Panc1 (cell line): Measurements from ENCODE around the gene CEACAM21. TPM values are rescaled to one million over a fixed set of nuclear protein-coding genes. Genes with fewer than 3 reads are reported as not detected.

Experiments used
- ATAC-seq: fragments of 200-7000 bp; cut with Tn5 transposase; 2 replicates; pipeline ENCODE4 v1.9.1; 2020; ENCODE audit warnings: mild to moderate bottlenecking, moderate library complexity
- BruUV-seq: library from RNA; stranded (reverse); fragments of 400-500 nt; replicated peaks from 2 replicates; lab custom pipeline; 2021; lab: Mats Ljungman, UMichigan
- CTCF ChIA-PET: fragments of 300-600 bp; sonication (Branson Sonifier 250); formaldehyde crosslinking; loops from one replicate; lab custom pipeline; 2022; ENCODE audit warnings: antibody characterized with exemption; lab: Charles Lee
- POLR2A ChIA-PET: fragments of 300-600 bp; sonication (Branson Sonifier 250); formaldehyde crosslinking; loops from one replicate; lab custom pipeline; 2022; ENCODE audit warnings: antibody characterized with exemption; lab: Charles Lee
- DNase-seq: peaks from one replicate; pipeline ENCODE4 v3.0.0-alpha.2; 2010; ENCODE audit warnings: low read depth, low spot score
- H3K27ac ChIP-seq: 2 replicates; pipeline ENCODE4 v1.5.1; 2011; ENCODE audit warnings: mild to moderate bottlenecking, low read length, inconsistent platforms
- H3K27me3 ChIP-seq: fragments of 200-500 bp; sonication (Bioruptor generic); 2 replicates; pipeline ENCODE4 v1.6.0; 2014; ENCODE audit warnings: low read length, inconsistent platforms; ENCODE audit not compliant: control insufficient read depth, insufficient read depth
- H3K36me3 ChIP-seq: fragments of 200-500 bp; sonication (Bioruptor generic); 2 replicates; pipeline ENCODE4 v1.5.1; 2014; ENCODE audit warnings: inconsistent platforms, mild to moderate bottlenecking, low read length, moderate library complexity; ENCODE audit not compliant: control insufficient read depth, insufficient read depth
- H3K4me1 ChIP-seq: 2 replicates; pipeline ENCODE4 v1.5.1; 2011; ENCODE audit warnings: inconsistent platforms, mild to moderate bottlenecking, low read length, moderate library complexity; ENCODE audit not compliant: control insufficient read depth, insufficient read depth
- H3K4me3 ChIP-seq, 2 experiments: 2 replicates each; pipeline ENCODE4 v1.5.1; 2011 to 2012; ENCODE audit warnings: low read depth in 2 of 2, low read length in 2 of 2, mild to moderate bottlenecking in 2 of 2, inconsistent platforms in 1 of 2, moderate library complexity in 1 of 2
- H3K9me3 ChIP-seq: fragments of 200-500 bp; sonication (Bioruptor generic); 2 replicates; pipeline ENCODE4 v1.5.1; 2014; ENCODE audit warnings: low read depth, mild to moderate bottlenecking, inconsistent platforms, low read length, moderate library complexity; ENCODE audit not compliant: control insufficient read depth, insufficient read depth
- POLR2AphosphoS5 ChIP-seq: IDR thresholded peaks from 2 replicates; pipeline ENCODE4 v1.6.1; 2012; ENCODE audit warnings: mild to moderate bottlenecking, low read depth, low read length, moderate library complexity
- SIN3A ChIP-seq: IDR thresholded peaks from 2 replicates; pipeline ENCODE4 v1.6.1; 2012; ENCODE audit warnings: low read depth, mild to moderate bottlenecking, low read length, moderate library complexity, borderline replicate concordance; ENCODE audit not compliant: insufficient read depth
- TCF7L2 ChIP-seq: IDR thresholded peaks from 2 replicates; pipeline ENCODE4 v1.6.1; 2011; ENCODE audit warnings: mild to moderate bottlenecking, low read depth, low read length, inconsistent platforms
- in situ Hi-C: cut with HindIII; loops from 2 replicates; pipeline ENCODE4 v1.10.0; 2016; ENCODE audit warnings: low sequenced_read_pairs, low pct_unique_long_range_greater_than_20kb
- intact Hi-C: fragments of 100-400 bp; cut with micrococcal nuclease; formaldehyde crosslinking; loops from one replicate; pipeline ENCODE4 v1.10.0; 2022; ENCODE audit not compliant: unreplicated experiment
- total RNA-seq: library from RNA; stranded (reverse); gene quantifications from one replicate; pipeline ENCODE4 v1.2.1, GENCODE V29; 2021; ENCODE audit not compliant: unreplicated experiment
- TF ChIP-seq, protein P1 (sequence below): fragments of 450-650 bp; IDR thresholded peaks from 2 replicates; pipeline ENCODE4 v1.5.1; 2017; ENCODE audit warnings: mild to moderate bottlenecking
- TF ChIP-seq, protein P2 (sequence below), 2 experiments: IDR thresholded peaks; 2 replicates each; pipeline ENCODE4 v1.6.1; 2011 to 2012; ENCODE audit warnings: low read depth in 2 of 2, control low read depth in 1 of 2, low read length in 1 of 2, mild to moderate bottlenecking in 1 of 2, moderate library complexity in 1 of 2; ENCODE audit not compliant: insufficient read depth in 1 of 2

Gene CEACAM21
- total RNA-seq, 1 experiment from 2014 or later: not detected

DNA sequence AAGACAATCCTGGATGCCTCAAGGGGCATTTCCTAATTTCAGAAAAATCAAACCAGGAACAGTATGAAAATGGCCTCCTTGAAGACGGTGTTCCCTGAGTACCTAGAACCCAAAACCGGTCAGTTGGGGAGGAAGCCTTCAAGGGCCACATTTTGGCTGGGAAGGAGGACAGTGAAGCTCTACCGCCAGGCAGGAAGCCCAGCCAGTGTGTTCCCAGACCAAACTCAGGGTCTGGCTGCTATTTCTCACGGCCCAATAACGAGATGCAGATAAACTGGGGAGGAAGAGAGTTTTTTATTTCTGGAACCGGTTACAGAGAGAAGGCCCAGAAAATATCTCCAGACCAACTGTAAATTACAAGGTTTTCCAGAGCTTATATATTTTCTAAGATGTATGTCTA, 24.3 kb upstream of the CEACAM21 start:
- in situ Hi-C loops: no loop called here
- H3K27me3 ChIP-seq: peaks cover 17% of the 10 kb centered on the region

DNA sequence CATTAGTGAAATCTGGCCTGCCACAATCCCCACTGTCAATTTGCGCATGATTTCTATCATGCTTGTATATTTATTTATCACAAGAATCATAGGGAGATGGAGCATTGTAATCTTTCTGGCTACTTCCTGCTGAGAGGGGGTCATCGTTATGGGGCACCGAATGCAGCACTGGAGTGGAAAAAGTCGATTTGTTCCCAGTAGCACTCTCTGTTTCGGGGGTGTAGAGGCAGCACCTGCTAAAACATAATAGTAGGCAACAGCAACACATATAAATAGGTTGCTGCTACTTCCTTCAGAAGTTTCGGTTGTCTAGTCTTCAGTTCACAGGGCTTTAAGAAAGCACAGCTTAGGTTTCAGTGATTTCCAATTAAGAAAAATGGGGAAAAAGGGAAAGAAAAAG, 23.4 kb upstream of the CEACAM21 start:
- CTCF ChIA-PET: no interaction called here
- BruUV-seq: no TSS peak
- Histone ChIP-seq H3K27ac (no peak overlapping the region), H3K9me3 (no peaks in the 10 kb centered on the region), H3K36me3 (no peaks in the 10 kb centered on the region; the same call in 1 of the 2 replicates), H3K4me3 (no peak overlapping the region), H3K4me1 (no peaks in the 10 kb centered on the region), H3K27me3 (peaks cover 23% of the 10 kb centered on the region)
- intact Hi-C loops: no loop called here
- POLR2A ChIA-PET: no interaction called here
- TF ChIP-seq, protein P1, sequence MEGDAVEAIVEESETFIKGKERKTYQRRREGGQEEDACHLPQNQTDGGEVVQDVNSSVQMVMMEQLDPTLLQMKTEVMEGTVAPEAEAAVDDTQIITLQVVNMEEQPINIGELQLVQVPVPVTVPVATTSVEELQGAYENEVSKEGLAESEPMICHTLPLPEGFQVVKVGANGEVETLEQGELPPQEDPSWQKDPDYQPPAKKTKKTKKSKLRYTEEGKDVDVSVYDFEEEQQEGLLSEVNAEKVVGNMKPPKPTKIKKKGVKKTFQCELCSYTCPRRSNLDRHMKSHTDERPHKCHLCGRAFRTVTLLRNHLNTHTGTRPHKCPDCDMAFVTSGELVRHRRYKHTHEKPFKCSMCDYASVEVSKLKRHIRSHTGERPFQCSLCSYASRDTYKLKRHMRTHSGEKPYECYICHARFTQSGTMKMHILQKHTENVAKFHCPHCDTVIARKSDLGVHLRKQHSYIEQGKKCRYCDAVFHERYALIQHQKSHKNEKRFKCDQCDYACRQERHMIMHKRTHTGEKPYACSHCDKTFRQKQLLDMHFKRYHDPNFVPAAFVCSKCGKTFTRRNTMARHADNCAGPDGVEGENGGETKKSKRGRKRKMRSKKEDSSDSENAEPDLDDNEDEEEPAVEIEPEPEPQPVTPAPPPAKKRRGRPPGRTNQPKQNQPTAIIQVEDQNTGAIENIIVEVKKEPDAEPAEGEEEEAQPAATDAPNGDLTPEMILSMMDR: no peak
- TF ChIP-seq TCF7L2: no peak
- no peak for TF ChIP-seq SIN3A
- TF ChIP-seq POLR2AphosphoS5: no peak
- TF ChIP-seq, protein P2, sequence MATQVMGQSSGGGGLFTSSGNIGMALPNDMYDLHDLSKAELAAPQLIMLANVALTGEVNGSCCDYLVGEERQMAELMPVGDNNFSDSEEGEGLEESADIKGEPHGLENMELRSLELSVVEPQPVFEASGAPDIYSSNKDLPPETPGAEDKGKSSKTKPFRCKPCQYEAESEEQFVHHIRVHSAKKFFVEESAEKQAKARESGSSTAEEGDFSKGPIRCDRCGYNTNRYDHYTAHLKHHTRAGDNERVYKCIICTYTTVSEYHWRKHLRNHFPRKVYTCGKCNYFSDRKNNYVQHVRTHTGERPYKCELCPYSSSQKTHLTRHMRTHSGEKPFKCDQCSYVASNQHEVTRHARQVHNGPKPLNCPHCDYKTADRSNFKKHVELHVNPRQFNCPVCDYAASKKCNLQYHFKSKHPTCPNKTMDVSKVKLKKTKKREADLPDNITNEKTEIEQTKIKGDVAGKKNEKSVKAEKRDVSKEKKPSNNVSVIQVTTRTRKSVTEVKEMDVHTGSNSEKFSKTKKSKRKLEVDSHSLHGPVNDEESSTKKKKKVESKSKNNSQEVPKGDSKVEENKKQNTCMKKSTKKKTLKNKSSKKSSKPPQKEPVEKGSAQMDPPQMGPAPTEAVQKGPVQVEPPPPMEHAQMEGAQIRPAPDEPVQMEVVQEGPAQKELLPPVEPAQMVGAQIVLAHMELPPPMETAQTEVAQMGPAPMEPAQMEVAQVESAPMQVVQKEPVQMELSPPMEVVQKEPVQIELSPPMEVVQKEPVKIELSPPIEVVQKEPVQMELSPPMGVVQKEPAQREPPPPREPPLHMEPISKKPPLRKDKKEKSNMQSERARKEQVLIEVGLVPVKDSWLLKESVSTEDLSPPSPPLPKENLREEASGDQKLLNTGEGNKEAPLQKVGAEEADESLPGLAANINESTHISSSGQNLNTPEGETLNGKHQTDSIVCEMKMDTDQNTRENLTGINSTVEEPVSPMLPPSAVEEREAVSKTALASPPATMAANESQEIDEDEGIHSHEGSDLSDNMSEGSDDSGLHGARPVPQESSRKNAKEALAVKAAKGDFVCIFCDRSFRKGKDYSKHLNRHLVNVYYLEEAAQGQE (IDR thresholded peaks at IDR 0.05; ENCODE audit: insufficient read depth in 1 of 2, low read depth in 2 of 2, low read length in 1 of 2): no peak
- no peak for ATAC-seq
- DNase-seq: no peak
- in situ Hi-C loops: no loop called here

More for the DNA sequence above, 24.3 kb upstream of the CEACAM21 start:
- DNase-seq: no peak
- no peak for TF ChIP-seq POLR2AphosphoS5
- TF ChIP-seq SIN3A: no peak
- TF ChIP-seq, protein P1: no peak
- TF ChIP-seq TCF7L2: no peak
- TF ChIP-seq, protein P2 (IDR thresholded peaks at IDR 0.05; ENCODE audit: insufficient read depth in 1 of 2, low read depth in 2 of 2, low read length in 1 of 2): no peak
- Histone ChIP-seq H3K9me3 (no peaks in the 10 kb centered on the region), H3K27ac (no peak overlapping the region), H3K36me3 (no peaks in the 10 kb centered on the region; the same call in 1 of the 2 replicates), H3K4me3 (no peak overlapping the region), H3K4me1 (no peaks in the 10 kb centered on the region)
- POLR2A ChIA-PET: no interaction called here
- ATAC-seq: no peak
- intact Hi-C loops: no loop called here
- no TSS peak for BruUV-seq
- CTCF ChIA-PET: no interaction called here
